Kidney (tissue), 14 donors: ENCODE results near the gene CXXC5. TPM values are rescaled to one million over a fixed set of nuclear protein-coding genes. Genes with fewer than 3 reads are reported as not detected.

Experiments used
- DNase-seq, 5 donors: peaks; one replicate each; pipeline ENCODE4 v3.0.0-alpha.2; 2013 to 2020
- FAIRE-seq: peaks from 2 replicates; lab custom pipeline; 2012; peaks lifted over from hg19 to GRCh38; lab: Jason Lieb, UNC
- H3K27ac ChIP-seq, 2 donors: one replicate each; pipeline ENCODE4 v1.7.0; 2013; ENCODE audit warnings: low read depth in 2 of 2, low read length in 2 of 2, inconsistent platforms in 1 of 2
- H3K27me3 ChIP-seq: one replicate; pipeline ENCODE4 v1.7.1; 2013; ENCODE audit warnings: low read length, inconsistent platforms; ENCODE audit not compliant: control insufficient read depth, insufficient read depth
- H3K36me3 ChIP-seq, 3 donors: one replicate each; pipeline versions ENCODE4 v1.7.0 to v1.7.1; 2013; ENCODE audit warnings: low read length in 3 of 3, control low read depth in 1 of 3, inconsistent platforms in 1 of 3; ENCODE audit not compliant: insufficient read depth in 3 of 3, control insufficient read depth in 2 of 3
- H3K4me1 ChIP-seq, 3 donors: one replicate each; pipeline versions ENCODE4 v1.7.0 to v1.7.1; 2013; ENCODE audit warnings: low read length in 3 of 3, inconsistent platforms in 1 of 3, low read depth in 1 of 3; ENCODE audit not compliant: control insufficient read depth in 2 of 3, insufficient read depth in 2 of 3
- H3K4me3 ChIP-seq, 3 donors: one replicate each; pipeline versions ENCODE4 v1.7.0 to v1.8.1; 2013; ENCODE audit warnings: low read length in 3 of 3, control low read depth in 1 of 3, inconsistent platforms in 1 of 3
- H3K9ac ChIP-seq, 3 donors: one replicate each; pipeline versions ENCODE4 v1.7.0 to v1.7.1; 2013; ENCODE audit warnings: low read length in 3 of 3, control low read depth in 1 of 3, inconsistent platforms in 1 of 3
- H3K9me3 ChIP-seq, 3 donors: one replicate each; pipeline versions ENCODE4 v1.7.0 to v1.7.1; 2013; ENCODE audit warnings: low read length in 3 of 3, control low read depth in 1 of 3, inconsistent platforms in 1 of 3; ENCODE audit not compliant: control insufficient read depth in 2 of 3, insufficient read depth in 1 of 3
- intact Hi-C: fragments of 100-400 bp; cut with DNase I; formaldehyde crosslinking; loops from one replicate; pipeline ENCODE4 v1.11.1; 2022
- polyA plus RNA-seq: library from polyadenylated mRNA; stranded (reverse); fragments of 350-450 nt; fragmentation: Illumina TruSeq; extraction: RNeasy Lipid Tissue Mini Kit (QIAGEN cat#74804); gene quantifications from one replicate; pipeline ENCODE4 v1.2.3, GENCODE V29; 2014; ENCODE audit warnings: low read depth, low replicate concordance; ENCODE audit not compliant: insufficient read depth
- total RNA-seq: library from RNA; stranded (reverse); fragmentation: NEBNext Ultra II Directional; extraction: Animal tissue kit (Norgen Biotek cat#: 25700); gene quantifications from one replicate; pipeline ENCODE4 v1.2.1, GENCODE V29; 2021
- TF ChIP-seq, protein P1 (sequence below): IDR thresholded peaks from 3 replicates; pipeline ENCODE4 v1.5.1; 2012; ENCODE audit warnings: mild to moderate bottlenecking, moderate library complexity, borderline replicate concordance; ENCODE audit not compliant: insufficient read depth; ENCODE audit errors: extremely low read depth
- donor health status: control.
- donor health status: control.
- donor health status: control.
- donor health status: control.
- donor health status: control.
- donor health status: DM: yes; HTN: yes; CAD: no.
- donor health status: Normal renal cell carcinoma (clear cell type).

The CXXC5 gene
- total and polyA plus RNA-seq, 2 donors from 2014 or later, result 116 to 122 TPM

DNA sequence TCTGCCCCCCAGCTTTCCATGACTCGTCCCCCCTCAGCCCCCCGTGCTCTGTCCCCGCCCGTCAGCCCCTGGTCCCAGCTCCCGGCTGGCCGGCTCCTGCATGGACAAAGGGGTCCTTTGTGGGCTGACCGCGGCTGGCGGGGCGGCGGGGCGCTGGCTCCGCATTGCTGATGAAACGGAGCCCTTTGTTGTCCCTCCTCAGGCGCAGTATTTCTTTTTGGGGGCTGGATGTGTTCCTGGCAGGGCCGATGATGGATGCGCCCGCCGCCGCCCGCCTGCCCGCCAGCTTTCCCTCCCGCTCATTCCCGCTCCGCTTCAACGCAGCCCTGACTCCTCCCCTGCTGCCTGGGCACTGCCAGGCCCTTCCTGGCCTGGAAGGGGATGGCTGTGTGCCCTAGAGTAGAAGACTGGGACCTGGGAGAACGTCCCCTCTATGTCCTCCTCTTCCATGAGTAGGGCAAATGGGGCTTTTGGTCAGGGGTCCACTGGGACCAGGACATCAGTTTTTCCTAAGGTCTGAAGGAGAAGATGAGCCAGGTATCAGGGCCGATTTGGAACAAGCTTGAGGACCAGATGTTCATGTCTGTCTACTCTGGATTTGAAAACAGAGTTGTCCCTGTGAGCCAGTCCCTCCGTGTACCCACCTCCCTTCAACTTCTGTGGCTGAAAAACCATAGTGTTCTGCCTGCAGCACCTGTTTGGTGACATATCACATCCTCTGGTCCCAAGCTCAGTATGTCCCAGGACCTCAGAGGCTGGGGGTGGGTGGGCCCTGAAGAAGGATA, 29.0 kb downstream of the CXXC5 start:
- intact Hi-C loops, result no loop called here
- H3K27ac ChIP-seq, result peak overlapping the region; percentile 56 to 74
- TF ChIP-seq, protein P1, sequence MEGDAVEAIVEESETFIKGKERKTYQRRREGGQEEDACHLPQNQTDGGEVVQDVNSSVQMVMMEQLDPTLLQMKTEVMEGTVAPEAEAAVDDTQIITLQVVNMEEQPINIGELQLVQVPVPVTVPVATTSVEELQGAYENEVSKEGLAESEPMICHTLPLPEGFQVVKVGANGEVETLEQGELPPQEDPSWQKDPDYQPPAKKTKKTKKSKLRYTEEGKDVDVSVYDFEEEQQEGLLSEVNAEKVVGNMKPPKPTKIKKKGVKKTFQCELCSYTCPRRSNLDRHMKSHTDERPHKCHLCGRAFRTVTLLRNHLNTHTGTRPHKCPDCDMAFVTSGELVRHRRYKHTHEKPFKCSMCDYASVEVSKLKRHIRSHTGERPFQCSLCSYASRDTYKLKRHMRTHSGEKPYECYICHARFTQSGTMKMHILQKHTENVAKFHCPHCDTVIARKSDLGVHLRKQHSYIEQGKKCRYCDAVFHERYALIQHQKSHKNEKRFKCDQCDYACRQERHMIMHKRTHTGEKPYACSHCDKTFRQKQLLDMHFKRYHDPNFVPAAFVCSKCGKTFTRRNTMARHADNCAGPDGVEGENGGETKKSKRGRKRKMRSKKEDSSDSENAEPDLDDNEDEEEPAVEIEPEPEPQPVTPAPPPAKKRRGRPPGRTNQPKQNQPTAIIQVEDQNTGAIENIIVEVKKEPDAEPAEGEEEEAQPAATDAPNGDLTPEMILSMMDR, result no peak
- no peak overlapping the region for H3K4me3 ChIP-seq
- FAIRE-seq (no peak), DNase-seq (peak; percentile 87 to 93 (median 91))
- H3K4me1 ChIP-seq, result peaks cover 0 to 44% (median 19%) of the 10 kb centered on the region in 3 donors
- peaks cover 0 to 25% (median 9%) of the 10 kb centered on the region in 3 donors for H3K36me3 ChIP-seq
- peak overlapping the region in 1 of 3 donors; percentile 67 for H3K9ac ChIP-seq
- H3K27me3 ChIP-seq, result no peaks in the 10 kb centered on the region
- no peaks in the 10 kb centered on the region for H3K9me3 ChIP-seq

DNA sequence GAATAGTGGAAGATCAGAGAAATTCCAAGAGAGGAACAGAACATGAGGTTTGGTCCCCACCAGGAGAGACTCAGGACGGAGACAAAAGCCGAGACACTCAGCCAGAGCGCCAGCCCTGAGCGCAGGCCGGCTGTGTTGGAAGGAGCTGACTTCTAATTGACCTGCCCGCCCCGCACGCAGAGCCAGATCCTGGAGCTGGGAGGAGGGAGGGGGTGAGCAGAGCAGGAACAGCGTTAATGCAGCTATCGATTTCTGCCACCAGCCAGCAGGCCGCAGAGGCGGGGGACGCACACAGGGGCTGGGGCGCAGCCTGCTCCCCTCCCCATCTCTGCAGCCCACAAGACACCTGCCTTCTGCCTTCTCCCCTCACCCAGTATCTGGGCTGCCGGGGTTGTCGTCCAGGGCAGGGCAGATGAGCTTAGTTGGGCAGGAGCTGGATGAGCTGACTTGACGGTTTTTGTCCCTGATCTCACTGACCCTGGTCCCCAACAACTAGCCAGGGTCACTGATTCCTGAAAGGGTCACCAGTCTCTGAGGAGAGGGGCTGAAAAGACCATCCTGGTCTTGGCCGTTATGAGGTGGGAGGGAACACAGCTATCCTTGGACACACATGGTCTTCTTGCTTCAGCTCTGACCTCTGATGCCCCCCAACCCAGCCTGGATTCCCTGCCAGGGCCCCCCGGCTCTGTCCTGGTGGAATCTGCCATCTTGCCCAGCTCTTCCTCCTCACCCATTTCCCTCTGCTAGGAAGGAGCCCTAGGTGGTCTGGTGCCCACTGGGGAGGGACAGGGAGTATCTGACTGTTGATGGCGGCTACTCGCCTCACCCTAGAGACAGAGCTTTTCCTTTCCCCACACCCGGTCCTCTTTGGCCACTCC, 29.8 kb downstream of the CXXC5 start:
- peak overlapping the region in 1 of 3 donors; percentile 67 for H3K9ac ChIP-seq
- H3K27ac ChIP-seq, result peak overlapping the region; percentile 56 to 74
- H3K4me3 ChIP-seq, result no peak overlapping the region
- intact Hi-C loops, result no loop called here
- TF ChIP-seq, protein P1, result no peak
- H3K4me1 ChIP-seq, result peaks cover 0 to 40% (median 19%) of the 10 kb centered on the region in 3 donors
- DNase-seq, result peak; percentile 80 to 88 (median 82)
- H3K27me3 ChIP-seq, result no peaks in the 10 kb centered on the region
- FAIRE-seq, result no peak
- H3K36me3 ChIP-seq, result peaks cover under 1 to 33% (median 12%) of the 10 kb centered on the region in 3 donors
- H3K9me3 ChIP-seq, result no peaks in the 10 kb centered on the region

DNA sequence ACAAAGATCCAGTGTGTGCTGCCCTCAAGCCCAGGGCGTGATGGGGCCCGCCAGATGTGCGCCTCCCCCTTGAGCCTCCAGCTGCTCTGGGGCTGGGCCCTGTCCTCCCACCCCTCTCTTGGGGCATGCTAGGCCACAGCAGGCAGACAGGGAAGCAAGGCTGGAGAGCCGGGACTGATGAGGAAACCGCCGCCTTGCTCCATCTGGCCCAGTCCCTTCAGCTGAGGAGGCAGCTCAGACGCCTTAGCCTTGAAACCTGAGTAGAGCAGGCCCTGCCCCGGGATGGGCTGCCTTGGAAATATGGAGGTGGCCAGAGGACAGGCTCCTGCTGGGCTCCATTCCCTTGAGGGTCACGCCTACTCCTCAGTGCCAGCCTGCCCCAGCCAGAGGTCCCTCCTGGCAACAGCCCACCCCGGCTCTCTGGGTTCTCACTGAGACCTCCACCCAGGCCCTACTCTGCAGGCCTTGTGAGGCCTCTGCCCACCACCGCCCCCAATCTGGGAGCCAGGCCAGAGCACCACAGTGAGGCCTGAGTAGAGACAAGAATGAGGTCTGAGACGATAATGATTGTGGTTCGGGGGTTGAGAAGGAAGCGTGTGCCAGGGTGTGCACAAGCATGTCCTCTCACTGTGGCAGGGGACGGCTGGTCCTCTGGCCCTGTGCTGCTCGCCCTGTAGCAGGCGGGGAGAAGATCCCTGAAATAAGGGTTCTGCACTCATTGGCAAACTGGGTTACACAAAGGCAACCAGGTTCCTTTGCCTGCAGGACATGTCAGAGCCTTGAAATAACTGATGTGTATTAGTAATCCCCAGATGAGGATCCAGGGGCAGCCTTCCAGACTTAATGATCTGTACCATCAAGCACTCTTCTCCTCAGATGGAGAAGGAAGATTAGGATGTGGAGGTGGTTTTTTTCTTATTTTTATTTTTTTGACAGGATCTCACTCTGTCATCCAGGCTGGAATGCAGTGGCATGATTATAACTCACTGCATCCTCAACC, 30.9 kb downstream of the CXXC5 start:
- Histone ChIP-seq H3K9me3 (no peaks in the 10 kb centered on the region), H3K27ac (peak overlapping the region in 1 of 2 donors; percentile 56), H3K9ac (no peak overlapping the region), H3K36me3 (peaks cover 4 to 43% (median 17%) of the 10 kb centered on the region in 3 donors), H3K4me1 (peaks cover 0 to 33% (median 17%) of the 10 kb centered on the region in 3 donors), H3K4me3 (no peak overlapping the region), H3K27me3 (no peaks in the 10 kb centered on the region)
- FAIRE-seq, result no peak
- intact Hi-C loops, result no loop called here
- DNase-seq, result peak in 2 of 5 donors; percentile 54 to 69
- TF ChIP-seq, protein P1, result no peak
